ENCODE measurements around the gene CCDC90B.

The CCDC90B gene

DNA sequence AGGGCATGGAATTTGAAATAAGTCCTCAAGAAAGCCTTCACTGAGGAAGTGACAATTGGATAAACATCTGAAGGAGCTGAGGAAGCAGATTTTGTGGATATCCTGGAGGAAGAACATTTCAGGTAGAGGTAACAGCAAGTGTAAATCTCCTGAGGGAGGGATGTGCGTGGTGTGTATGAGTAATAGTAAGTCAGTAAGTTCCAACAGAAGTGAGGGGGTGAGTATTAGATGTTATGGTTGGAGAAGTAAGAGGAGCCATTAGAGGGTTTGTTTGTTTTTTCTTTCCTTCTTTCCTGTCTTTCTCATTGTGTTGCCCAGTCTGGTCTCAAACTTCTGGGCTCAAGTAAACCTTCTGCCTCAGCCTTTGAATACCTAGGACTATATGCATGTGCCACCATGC lies 63.7 kb downstream of the CCDC90B start:
- DNase-seq = no peak

DNA sequence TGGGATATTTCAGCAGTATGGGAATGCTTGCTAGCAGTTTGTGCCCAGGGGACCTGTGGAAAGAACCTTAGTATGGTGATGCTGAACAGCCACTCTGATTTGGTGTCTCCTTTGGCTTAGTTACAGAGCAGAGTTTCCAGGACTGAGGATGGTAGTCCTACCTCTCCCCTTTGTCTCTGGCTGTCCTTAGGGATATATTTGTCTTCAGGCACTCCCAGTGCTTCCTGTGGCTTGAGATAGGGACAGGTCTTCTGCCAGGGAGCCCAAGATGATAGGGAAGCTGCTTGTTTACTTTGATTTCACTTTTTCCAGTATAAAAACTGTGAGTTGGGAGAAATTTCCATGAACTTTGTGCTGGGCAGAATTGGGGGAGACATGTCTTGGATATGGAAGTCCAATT lies 64.5 kb downstream of the CCDC90B start:
- DNase-seq = no peak

DNA sequence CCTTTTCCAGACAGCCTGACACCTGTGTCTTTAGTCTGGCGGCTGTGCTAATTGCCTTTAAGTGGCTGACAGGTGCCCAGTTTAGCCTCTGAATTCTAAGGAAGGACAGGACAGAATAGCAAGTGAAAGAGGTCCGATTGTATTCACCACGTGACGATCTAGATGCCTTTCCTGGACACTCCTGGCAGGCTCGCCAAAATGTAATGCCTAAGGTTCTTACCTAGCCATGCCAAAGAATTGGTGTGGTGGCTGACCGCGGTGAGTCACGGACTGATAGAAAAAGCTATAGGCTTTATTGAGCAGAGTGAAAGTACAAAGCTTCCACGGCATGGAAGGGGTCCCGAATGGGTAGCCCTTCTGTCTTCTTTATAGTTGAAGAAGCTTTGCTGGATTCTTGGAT lies 65.9 kb downstream of the CCDC90B start:
- DNase-seq = no peak

DNA sequence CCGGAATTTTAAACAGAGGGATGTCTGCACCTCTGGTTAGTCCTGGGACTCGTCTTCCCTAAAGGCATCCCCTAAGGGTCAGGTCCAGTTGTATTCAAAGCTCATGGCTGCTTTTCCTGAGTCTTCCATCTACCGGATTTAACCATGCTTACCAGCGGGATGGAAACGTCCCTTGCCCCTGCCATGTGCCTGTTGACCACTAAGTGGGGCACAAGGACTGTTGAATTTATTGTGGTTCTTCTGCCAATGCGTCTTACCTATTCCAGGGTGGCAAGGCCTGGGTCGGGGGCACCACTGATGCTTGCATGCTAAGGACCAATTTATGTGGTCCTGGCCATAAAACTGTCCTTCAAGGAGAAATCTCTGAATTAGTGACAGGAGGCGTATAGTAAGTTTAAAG lies 67.1 kb downstream of the CCDC90B start:
- no peak for DNase-seq

Measured in suppressor macrophage treated with lipopolysaccharide for 1 hour (primary cell).